Astrocyte (in vitro differentiated cells and primary cell): ENCODE results near the gene CYP27B1. TPM values are rescaled to one million over a fixed set of nuclear protein-coding genes. Genes with fewer than 3 reads are reported as not detected.

ENCODE experiments used
- DNase-seq: peaks from one replicate; pipeline ENCODE4 v3.0.0-alpha.2; 2010; ENCODE audit warnings: low read depth
- FAIRE-seq: peaks from 2 replicates; lab custom pipeline; 2011; peaks lifted over from hg19 to GRCh38; lab: Jason Lieb, UNC
- H2AFZ ChIP-seq: 2 replicates; pipeline ENCODE4 v1.6.0; 2012; ENCODE audit warnings: low read depth, low read length, inconsistent platforms
- H3K27ac ChIP-seq: 2 replicates; pipeline ENCODE4 v1.5.1; 2011; ENCODE audit warnings: low read depth, low read length, inconsistent platforms
- H3K27me3 ChIP-seq: 2 replicates; pipeline ENCODE4 v1.6.0; 2011; ENCODE audit warnings: low read length, inconsistent platforms; ENCODE audit not compliant: insufficient read depth
- H3K36me3 ChIP-seq: 2 replicates; pipeline ENCODE4 v1.5.1; 2011; ENCODE audit warnings: low read length, inconsistent platforms; ENCODE audit not compliant: insufficient read depth
- H3K4me1 ChIP-seq: 2 replicates; pipeline ENCODE4 v1.5.1; 2011; ENCODE audit warnings: low read length, inconsistent platforms; ENCODE audit not compliant: insufficient read depth
- H3K4me2 ChIP-seq: 2 replicates; pipeline ENCODE4 v1.6.0; 2012; ENCODE audit warnings: low read length, inconsistent platforms
- H3K4me3 ChIP-seq: 2 replicates; pipeline ENCODE4 v1.5.1; 2011; ENCODE audit warnings: low read depth, mild to moderate bottlenecking, low read length, inconsistent platforms; ENCODE audit not compliant: insufficient read depth
- H3K79me2 ChIP-seq: 2 replicates; pipeline ENCODE4 v1.6.0; 2012; ENCODE audit warnings: mild to moderate bottlenecking, low read length, inconsistent platforms; ENCODE audit not compliant: insufficient read depth
- H3K9ac ChIP-seq: 2 replicates; pipeline ENCODE4 v1.6.0; 2012; ENCODE audit warnings: mild to moderate bottlenecking, low read length, inconsistent platforms
- H3K9me3 ChIP-seq: 2 replicates; pipeline ENCODE4 v1.5.1; 2012; ENCODE audit warnings: low read depth, mild to moderate bottlenecking, low read length, inconsistent platforms; ENCODE audit not compliant: insufficient read depth
- H4K20me1 ChIP-seq: 2 replicates; pipeline ENCODE4 v1.6.0; 2012; ENCODE audit warnings: low read length, inconsistent platforms; ENCODE audit not compliant: insufficient read depth
- H3K27ac Mint-ChIP-seq: one replicate; pipeline ENCODE4 v1.8.0; 2021; ENCODE audit warnings: mild to moderate bottlenecking, mixed read lengths; ENCODE audit not compliant: unreplicated experiment
- H3K27me3 Mint-ChIP-seq: one replicate; pipeline ENCODE4 v1.8.0; 2021; ENCODE audit warnings: low read depth, mixed read lengths; ENCODE audit not compliant: unreplicated experiment
- H3K36me3 Mint-ChIP-seq: one replicate; pipeline ENCODE4 v1.8.0; 2021; ENCODE audit warnings: low read depth, mixed read lengths; ENCODE audit not compliant: unreplicated experiment
- H3K4me1 Mint-ChIP-seq: one replicate; pipeline ENCODE4 v1.8.0; 2021; ENCODE audit warnings: low read depth, mixed read lengths; ENCODE audit not compliant: unreplicated experiment
- H3K4me3 Mint-ChIP-seq: one replicate; pipeline ENCODE4 v1.8.0; 2021; ENCODE audit warnings: mild to moderate bottlenecking, moderate library complexity, mixed read lengths; ENCODE audit not compliant: unreplicated experiment
- H3K9me3 Mint-ChIP-seq: one replicate; pipeline ENCODE4 v1.8.0; 2021; ENCODE audit warnings: mild to moderate bottlenecking, mixed read lengths; ENCODE audit not compliant: unreplicated experiment
- EZH2 ChIP-seq: IDR thresholded peaks from 2 replicates; pipeline ENCODE4 v1.6.1; 2012; ENCODE audit warnings: mild to moderate bottlenecking, low read length, inconsistent platforms; ENCODE audit not compliant: insufficient read depth
- total RNA-seq: library from RNA; stranded (reverse); gene quantifications from 2 replicates; pipeline ENCODE4 v1.2.1, GENCODE V29; 2021
- TF ChIP-seq, protein P1 (sequence below): IDR thresholded peaks from 2 replicates; pipeline ENCODE4 v1.5.1; 2011; ENCODE audit warnings: low read depth, mild to moderate bottlenecking, inconsistent platforms, low read length, moderate library complexity; ENCODE audit not compliant: insufficient read depth

CYP27B1 gene
- total RNA-seq, 1 donor from 2014 or later, result 1.5 TPM

DNA sequence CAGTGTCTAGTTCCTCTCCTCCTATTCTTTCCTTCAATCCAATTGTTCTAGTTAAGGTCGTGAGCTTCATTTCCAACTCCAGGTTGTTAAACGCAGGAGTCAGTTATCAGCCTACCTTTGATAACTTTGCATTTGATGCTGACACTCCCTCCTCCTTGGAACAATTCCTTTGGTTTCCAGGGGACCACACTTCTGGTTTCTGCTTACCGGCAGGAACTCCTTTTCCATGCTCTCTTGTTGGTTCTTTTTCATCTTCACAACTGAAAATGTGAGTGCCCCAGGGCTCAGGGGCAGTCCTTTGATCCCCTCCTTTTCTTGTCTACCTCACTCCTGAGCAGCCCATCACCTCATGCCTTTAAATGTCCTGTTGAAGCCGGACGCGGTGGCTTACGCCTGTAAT is 10.5 kb upstream of the CYP27B1 start:
- H3K9me3 Mint-ChIP-seq, result no peaks in the 10 kb centered on the region
- no peaks in the 10 kb centered on the region for H3K27me3 ChIP-seq
- H3K4me2 ChIP-seq, result no peak overlapping the region
- peaks cover 6% of the 10 kb centered on the region for H3K79me2 ChIP-seq
- TF ChIP-seq, protein P1, sequence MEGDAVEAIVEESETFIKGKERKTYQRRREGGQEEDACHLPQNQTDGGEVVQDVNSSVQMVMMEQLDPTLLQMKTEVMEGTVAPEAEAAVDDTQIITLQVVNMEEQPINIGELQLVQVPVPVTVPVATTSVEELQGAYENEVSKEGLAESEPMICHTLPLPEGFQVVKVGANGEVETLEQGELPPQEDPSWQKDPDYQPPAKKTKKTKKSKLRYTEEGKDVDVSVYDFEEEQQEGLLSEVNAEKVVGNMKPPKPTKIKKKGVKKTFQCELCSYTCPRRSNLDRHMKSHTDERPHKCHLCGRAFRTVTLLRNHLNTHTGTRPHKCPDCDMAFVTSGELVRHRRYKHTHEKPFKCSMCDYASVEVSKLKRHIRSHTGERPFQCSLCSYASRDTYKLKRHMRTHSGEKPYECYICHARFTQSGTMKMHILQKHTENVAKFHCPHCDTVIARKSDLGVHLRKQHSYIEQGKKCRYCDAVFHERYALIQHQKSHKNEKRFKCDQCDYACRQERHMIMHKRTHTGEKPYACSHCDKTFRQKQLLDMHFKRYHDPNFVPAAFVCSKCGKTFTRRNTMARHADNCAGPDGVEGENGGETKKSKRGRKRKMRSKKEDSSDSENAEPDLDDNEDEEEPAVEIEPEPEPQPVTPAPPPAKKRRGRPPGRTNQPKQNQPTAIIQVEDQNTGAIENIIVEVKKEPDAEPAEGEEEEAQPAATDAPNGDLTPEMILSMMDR, result no peak
- no peak for TF ChIP-seq EZH2
- no peak overlapping the region for H2AFZ ChIP-seq
- peaks cover 6% of the 10 kb centered on the region for H3K4me1 Mint-ChIP-seq
- H3K27ac ChIP-seq, result no peak overlapping the region
- no peaks in the 10 kb centered on the region for H3K27me3 Mint-ChIP-seq
- no peak overlapping the region for H3K9ac ChIP-seq
- H3K4me3 Mint-ChIP-seq, result no peak overlapping the region
- H3K4me3 ChIP-seq, result no peak overlapping the region
- H3K36me3 ChIP-seq, result peaks cover 7% of the 10 kb centered on the region
- DNase-seq, result no peak
- H3K4me1 ChIP-seq, result no peaks in the 10 kb centered on the region
- peaks cover 15% of the 10 kb centered on the region for H3K36me3 Mint-ChIP-seq
- peaks cover 5% of the 10 kb centered on the region for H4K20me1 ChIP-seq
- no peak overlapping the region for H3K27ac Mint-ChIP-seq
- no peaks in the 10 kb centered on the region for H3K9me3 ChIP-seq
- FAIRE-seq, result no peak

DNA sequence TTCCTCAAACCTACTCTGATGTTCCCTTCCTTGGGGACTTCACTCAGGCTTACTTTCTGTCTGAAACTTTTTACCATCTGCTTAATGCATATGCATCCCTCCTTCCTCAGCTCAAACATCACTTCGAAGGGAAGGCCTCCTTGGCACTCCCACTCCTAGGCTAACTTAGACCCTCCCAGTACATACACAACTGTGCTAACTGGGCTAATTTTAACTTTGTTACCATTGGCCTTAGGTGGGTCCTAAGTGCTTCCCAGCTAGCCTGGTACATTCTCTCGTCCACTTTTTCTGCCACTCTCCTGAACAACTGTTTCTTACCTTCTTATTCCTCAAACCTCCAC is 9.3 kb upstream of the CYP27B1 start:
- Histone ChIP-seq H3K9ac (no peak overlapping the region), H3K4me3 (no peak overlapping the region), H2AFZ (no peak overlapping the region), H3K27ac (no peak overlapping the region), H3K9me3 (no peaks in the 10 kb centered on the region), H3K27me3 (no peaks in the 10 kb centered on the region), H3K4me2 (no peak overlapping the region), H3K4me1 (peaks cover 3% of the 10 kb centered on the region), H3K36me3 (peaks cover 7% of the 10 kb centered on the region), H3K79me2 (peaks cover 9% of the 10 kb centered on the region), H4K20me1 (peaks cover 5% of the 10 kb centered on the region)
- DNase-seq (no peak), FAIRE-seq (no peak)
- Mint-ChIP-seq H3K9me3 (no peaks in the 10 kb centered on the region), H3K27me3 (no peaks in the 10 kb centered on the region), H3K4me3 (no peak overlapping the region), H3K27ac (no peak overlapping the region), H3K36me3 (peaks cover 17% of the 10 kb centered on the region), H3K4me1 (peaks cover 6% of the 10 kb centered on the region)
- no peak for TF ChIP-seq EZH2
- TF ChIP-seq, protein P1, result no peak

DNA sequence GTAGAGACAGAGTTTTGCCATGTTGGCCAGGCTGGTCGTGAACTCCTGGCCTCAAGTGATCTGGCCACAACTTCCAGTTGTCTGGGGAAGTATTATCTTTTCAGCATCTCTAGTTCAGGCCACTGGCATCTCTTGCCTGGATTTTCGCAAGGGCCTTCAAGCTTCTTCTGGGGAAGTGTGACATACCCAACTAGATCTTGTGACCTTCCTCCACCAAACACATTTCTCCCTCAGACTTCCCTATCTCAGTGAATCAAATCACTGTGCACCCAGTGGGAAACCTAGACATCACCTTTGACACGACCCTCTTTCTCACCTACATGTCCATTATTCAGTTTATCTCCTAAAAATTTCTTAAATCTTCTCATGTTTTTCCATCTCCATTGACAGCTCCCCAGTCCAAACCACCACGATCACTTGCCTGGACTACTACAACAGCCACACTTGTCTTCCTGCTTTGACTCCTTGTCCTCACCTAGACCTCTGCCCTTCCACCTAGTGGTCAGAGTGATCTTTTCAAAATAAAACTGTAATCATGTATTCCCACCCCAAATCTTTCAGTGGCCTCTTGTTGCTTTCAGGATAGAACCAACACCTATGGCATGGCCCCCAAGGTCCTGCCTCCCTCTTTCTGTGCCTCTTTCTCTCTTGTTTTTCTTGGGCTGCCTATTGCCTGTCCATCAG is 8.8 kb upstream of the CYP27B1 start:
- no peak overlapping the region for H3K4me3 ChIP-seq
- no peak overlapping the region for H2AFZ ChIP-seq
- DNase-seq (no peak), FAIRE-seq (no peak)
- Mint-ChIP-seq H3K4me1 (peaks cover 6% of the 10 kb centered on the region), H3K36me3 (peaks cover 17% of the 10 kb centered on the region), H3K27me3 (no peaks in the 10 kb centered on the region), H3K4me3 (no peak overlapping the region), H3K9me3 (no peaks in the 10 kb centered on the region), H3K27ac (no peak overlapping the region)
- no peak overlapping the region for H3K9ac ChIP-seq
- H3K27me3 ChIP-seq, result no peaks in the 10 kb centered on the region
- H3K79me2 ChIP-seq, result peaks cover 15% of the 10 kb centered on the region
- H3K9me3 ChIP-seq, result no peaks in the 10 kb centered on the region
- H4K20me1 ChIP-seq, result peaks cover 5% of the 10 kb centered on the region
- no peak overlapping the region for H3K4me2 ChIP-seq
- H3K36me3 ChIP-seq, result peaks cover 7% of the 10 kb centered on the region
- no peak overlapping the region for H3K27ac ChIP-seq
- peaks cover 8% of the 10 kb centered on the region for H3K4me1 ChIP-seq
- TF ChIP-seq, protein P1, result no peak
- TF ChIP-seq EZH2, result no peak
